Measurements from ENCODE around the gene DLG2.

DLG2 gene

DNA sequence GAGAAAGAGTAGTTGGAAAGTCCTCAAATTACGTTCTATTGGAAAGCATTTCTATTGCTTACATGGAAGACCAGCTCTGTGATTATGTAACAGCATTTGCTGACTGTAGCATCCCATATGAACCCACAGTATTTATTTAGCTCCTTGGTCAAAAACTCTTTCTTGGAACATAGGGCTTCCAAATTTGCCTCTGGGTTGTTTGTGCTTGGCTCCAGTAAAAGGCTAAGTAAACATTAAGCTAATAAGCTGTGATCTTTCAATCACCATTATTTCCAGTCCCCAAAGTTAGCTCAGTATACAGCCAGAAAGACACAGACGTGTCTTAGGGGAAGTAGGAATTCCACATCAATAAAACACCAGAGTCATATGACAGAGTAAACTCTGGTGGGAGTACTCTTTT is 668.8 kb downstream of the DLG2 start:
- no peak for TF ChIP-seq CTCF (IDR thresholded peaks at IDR 0.05)

DNA sequence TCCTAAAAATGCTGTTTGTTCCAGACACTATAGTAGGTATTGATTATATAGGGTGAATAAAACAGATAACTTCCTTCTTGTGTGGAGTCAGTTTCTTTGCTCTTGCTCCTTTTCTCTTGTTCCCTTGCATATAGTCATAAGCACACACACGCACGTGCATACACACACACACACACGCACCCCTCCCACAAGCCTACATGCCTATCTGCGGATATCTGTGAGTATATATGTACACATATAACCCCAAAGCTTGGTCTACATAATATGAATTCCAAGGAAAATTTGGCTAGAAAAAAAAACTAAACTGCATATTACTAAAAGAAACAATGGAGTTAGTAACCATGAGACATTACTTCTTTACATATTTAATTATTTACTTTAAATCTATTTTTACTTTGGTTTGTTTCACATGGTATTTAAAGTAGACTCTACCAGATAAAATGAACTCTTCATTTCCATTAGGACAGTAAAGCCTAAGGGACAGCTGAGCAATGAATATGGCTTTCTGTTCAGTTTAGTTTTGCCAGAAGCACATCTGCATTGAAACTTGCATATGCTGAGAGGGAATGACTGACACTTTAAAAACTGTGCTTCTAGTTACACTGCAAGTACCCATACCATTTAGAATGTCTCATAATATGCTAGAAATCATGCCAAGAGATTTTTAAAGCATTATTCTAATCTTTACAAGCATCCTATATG is 676.4 kb downstream of the DLG2 start:
- no peak for TF ChIP-seq CTCF (IDR thresholded peaks at IDR 0.05)

DNA sequence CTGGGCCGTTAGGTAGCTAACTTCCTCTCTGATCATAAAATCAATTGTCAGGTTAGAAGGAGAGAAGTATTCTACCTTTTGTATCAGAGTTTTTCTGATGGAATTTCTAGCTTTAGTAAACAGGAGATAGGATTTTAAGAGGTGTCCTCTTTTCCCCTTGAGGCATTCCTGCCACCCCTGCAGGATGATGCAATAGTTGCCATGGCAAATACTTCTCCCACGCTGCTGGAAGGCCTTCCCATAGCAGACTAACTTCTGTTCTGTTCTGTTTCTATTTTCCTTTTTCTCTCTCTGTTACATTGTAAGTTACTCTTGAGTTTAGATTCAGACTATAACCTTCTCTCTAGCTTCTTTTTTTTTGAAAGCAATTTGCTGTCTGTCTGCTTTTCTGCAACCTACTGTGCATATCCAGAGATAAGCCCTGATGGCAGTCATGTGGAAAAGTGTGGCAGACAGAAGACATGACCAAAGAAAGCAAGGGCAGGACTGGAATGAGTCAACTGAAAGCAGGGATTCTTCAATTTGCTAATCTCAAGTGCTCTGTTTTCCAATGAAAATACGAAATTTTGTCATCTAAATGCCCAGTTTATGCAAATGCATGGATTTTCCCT is 679.1 kb downstream of the DLG2 start:
- no peak for TF ChIP-seq CTCF (IDR thresholded peaks at IDR 0.05)

DNA sequence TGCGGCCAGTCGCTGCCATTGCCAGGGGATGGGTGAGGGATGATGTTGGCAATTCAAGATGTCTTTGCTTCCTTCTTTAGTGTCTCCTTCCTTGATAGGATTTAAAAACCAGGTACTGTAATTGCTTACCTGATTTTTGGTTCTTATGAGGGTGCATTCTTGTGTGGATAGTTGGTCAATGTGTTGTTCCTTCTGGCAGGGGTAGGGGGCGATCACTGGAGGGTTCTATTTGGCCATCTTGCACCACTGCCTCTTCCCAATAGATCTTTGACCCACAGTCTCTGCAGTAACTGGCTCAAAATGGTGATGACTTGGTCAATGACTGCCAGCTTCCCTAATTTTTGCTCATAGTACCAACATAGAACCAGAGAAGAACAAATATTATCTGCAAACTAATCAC is 680.1 kb downstream of the DLG2 start:
- no peak for TF ChIP-seq CTCF (IDR thresholded peaks at IDR 0.05)

- no peak for TF ChIP-seq CTCF (IDR thresholded peaks at IDR 0.05)
These were observed 696.3 kb downstream of the DLG2 start for GRCh38 chr11:84930863-84931262.

GRCh38 chr11:84929738-84930137 is 697.4 kb downstream of the DLG2 start:
- TF ChIP-seq CTCF (IDR thresholded peaks at IDR 0.05), result no peak

DNA sequence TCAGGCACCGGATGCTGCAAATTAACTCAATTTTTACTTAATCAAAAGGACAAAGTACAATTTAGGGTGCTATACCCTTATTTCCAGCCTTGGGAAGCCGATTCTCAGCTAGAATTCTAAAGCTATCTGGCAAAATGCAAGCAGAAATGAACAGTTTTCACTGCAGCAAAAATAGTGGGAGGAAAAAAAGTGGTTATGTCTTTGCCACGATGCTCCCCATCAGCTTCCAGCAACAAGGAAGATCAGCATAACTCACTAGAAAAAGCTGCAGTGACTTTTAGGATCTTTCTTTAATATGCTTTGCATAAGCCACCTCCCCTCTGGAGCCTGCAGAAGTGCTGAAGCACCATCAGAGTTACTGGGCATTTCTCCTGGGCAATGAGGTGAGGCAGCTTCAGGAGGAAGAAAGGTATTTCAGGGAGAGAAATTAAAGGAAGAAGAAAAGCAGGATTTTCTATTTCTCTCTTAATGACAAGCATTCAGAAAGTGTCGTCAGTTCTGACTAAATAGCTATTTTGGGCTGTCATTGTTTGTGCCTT is 702.9 kb downstream of the DLG2 start:
- TF ChIP-seq CTCF (IDR thresholded peaks at IDR 0.05), result no peak

Measured in LNCAP (cell line).